IMR-90 (cell line): ENCODE data around the gene PCMTD2. TPM values are rescaled to one million over a fixed set of nuclear protein-coding genes. Genes with fewer than 3 reads are reported as not detected.

Experiments used
- ATAC-seq: fragments of 200-7000 bp; cut with Tn5 transposase; 2 replicates; pipeline ENCODE4 v1.9.1; 2020; ENCODE audit warnings: low read depth, mild to moderate bottlenecking, moderate library complexity
- BruUV-seq: library from RNA; stranded (reverse); fragments of 400-500 nt; replicated peaks from 2 replicates; lab custom pipeline; 2021; lab: Mats Ljungman, UMichigan
- CTCF ChIA-PET: fragments of 300-600 bp; formaldehyde crosslinking; extraction: SDS; loops from one replicate; lab custom pipeline; 2021; ENCODE audit warnings: antibody characterized with exemption; lab: Yijun Ruan, JAX
- POLR2A ChIA-PET: fragments of 300-600 bp; sonication (Branson Sonifier 250); formaldehyde crosslinking; loops from one replicate; lab custom pipeline; 2022; ENCODE audit warnings: antibody characterized with exemption; ENCODE audit not compliant: unreplicated experiment; lab: Charles Lee
- DNase-seq: peaks from one replicate; pipeline ENCODE4 v3.0.0; 2013
- H2AFZ ChIP-seq: replicated peaks from 2 replicates; pipeline ENCODE3; 2013; ENCODE audit warnings: low read length, mild to moderate bottlenecking; ENCODE audit not compliant: poor library complexity
- H2AK5ac ChIP-seq: 2 replicates; pipeline ENCODE4 v1.6.1; 2013; ENCODE audit warnings: low read depth, low read length, inconsistent platforms
- H2AK9ac ChIP-seq: replicated peaks from 2 replicates; pipeline ENCODE3; 2013; ENCODE audit warnings: mild to moderate bottlenecking, low read depth, low read length, moderate library complexity; ENCODE audit not compliant: poor library complexity
- H2BK120ac ChIP-seq: 2 replicates; pipeline ENCODE4 v1.6.1; 2013; ENCODE audit warnings: low read depth, low read length, inconsistent platforms
- H2BK15ac ChIP-seq: 3 replicates; pipeline ENCODE4 v1.6.1; 2013; ENCODE audit warnings: low read depth, low read length, inconsistent platforms
- H2BK20ac ChIP-seq: 2 replicates; pipeline ENCODE4 v1.6.1; 2013; ENCODE audit warnings: low read depth, mild to moderate bottlenecking, inconsistent platforms, low read length, moderate library complexity
- H2BK5ac ChIP-seq: 2 replicates; pipeline ENCODE4 v1.6.1; 2013; ENCODE audit warnings: mild to moderate bottlenecking, low read depth, low read length, inconsistent platforms; ENCODE audit not compliant: poor library complexity, severe bottlenecking
- H3K14ac ChIP-seq: replicated peaks from 2 replicates; pipeline ENCODE4 v1.6.1; 2013; ENCODE audit warnings: low read depth, low read length, inconsistent platforms
- H3K18ac ChIP-seq: 2 replicates; pipeline ENCODE4 v1.6.1; 2013; ENCODE audit warnings: low read depth, low read length, control low read depth
- H3K23ac ChIP-seq: 2 replicates; pipeline ENCODE4 v1.6.1; 2013; ENCODE audit warnings: low read depth, low read length, inconsistent platforms
- H3K27ac ChIP-seq: 2 replicates; pipeline ENCODE4 v1.5.1; 2013; ENCODE audit warnings: mild to moderate bottlenecking, control low read depth, low read length; ENCODE audit not compliant: insufficient read depth
- H3K27me3 ChIP-seq: 2 replicates; pipeline ENCODE4 v1.6.1; 2013; ENCODE audit warnings: low read length; ENCODE audit not compliant: control insufficient read depth, insufficient read depth
- H3K36me3 ChIP-seq: 2 replicates; pipeline ENCODE4 v1.6.1; 2013; ENCODE audit warnings: low read length, mixed read lengths; ENCODE audit not compliant: control insufficient read depth, insufficient read depth
- H3K4ac ChIP-seq: 2 replicates; pipeline ENCODE4 v1.6.1; 2013; ENCODE audit warnings: low read depth, low read length, inconsistent platforms
- H3K4me1 ChIP-seq: 2 replicates; pipeline ENCODE4 v1.6.1; 2013; ENCODE audit warnings: low read length, mixed read lengths; ENCODE audit not compliant: control insufficient read depth, insufficient read depth
- H3K4me2 ChIP-seq: 2 replicates; pipeline ENCODE4 v1.6.1; 2013; ENCODE audit warnings: low read depth, mild to moderate bottlenecking, control low read depth, low read length, moderate library complexity
- H3K4me3 ChIP-seq: 2 replicates; pipeline ENCODE4 v1.5.1; 2013; ENCODE audit warnings: low read depth, mild to moderate bottlenecking, control low read depth, low read length, moderate library complexity; ENCODE audit not compliant: insufficient read depth
- H3K56ac ChIP-seq: 2 replicates; pipeline ENCODE4 v1.6.1; 2013; ENCODE audit warnings: low read length, inconsistent platforms; ENCODE audit not compliant: insufficient read depth; ENCODE audit errors: extremely low read depth
- H3K79me1 ChIP-seq, 2 experiments: 2 replicates each; pipeline ENCODE4 v1.6.1; 2013; ENCODE audit warnings: low read length in 2 of 2, inconsistent platforms in 1 of 2, low read depth in 1 of 2
- H3K9ac ChIP-seq: 2 replicates; pipeline ENCODE4 v1.6.1; 2013; ENCODE audit warnings: low read depth, low read length, control low read depth
- H3K9me1 ChIP-seq: 2 replicates; pipeline ENCODE4 v1.6.1; 2013; ENCODE audit warnings: low read length, inconsistent platforms; ENCODE audit not compliant: insufficient read depth
- H3K9me3 ChIP-seq: 2 replicates; pipeline ENCODE4 v1.6.1; 2013; ENCODE audit warnings: low read length; ENCODE audit not compliant: control insufficient read depth, insufficient read depth
- H4K20me1 ChIP-seq: 2 replicates; pipeline ENCODE4 v1.6.1; 2013; ENCODE audit warnings: low read length, inconsistent platforms; ENCODE audit not compliant: insufficient read depth
- H4K5ac ChIP-seq: 2 replicates; pipeline ENCODE4 v1.6.1; 2013; ENCODE audit warnings: mild to moderate bottlenecking, low read depth, low read length, control low read depth
- H4K8ac ChIP-seq, 2 experiments: 2 replicates each; pipeline ENCODE4 v1.6.1; 2013; ENCODE audit warnings: low read depth in 2 of 2, low read length in 2 of 2, control low read depth in 1 of 2, inconsistent platforms in 1 of 2
- H4K91ac ChIP-seq: 2 replicates; pipeline ENCODE4 v1.6.1; 2013; ENCODE audit warnings: low read depth, low read length, inconsistent platforms; ENCODE audit not compliant: insufficient read depth
- CEBPB ChIP-seq: IDR thresholded peaks from 2 replicates; pipeline ENCODE4 v1.6.1; 2012; ENCODE audit warnings: low read depth, low read length, improper control_type of control experiment
- CHD1 ChIP-seq: IDR thresholded peaks from 2 replicates; pipeline ENCODE4 v1.6.1; 2012; ENCODE audit warnings: low read depth, low read length, improper control_type of control experiment
- MAZ ChIP-seq: IDR thresholded peaks from 2 replicates; pipeline ENCODE4 v1.6.1; 2012; ENCODE audit warnings: low read depth, mild to moderate bottlenecking, low read length, improper control_type of control experiment, moderate library complexity, borderline replicate concordance
- MXI1 ChIP-seq: IDR thresholded peaks from 2 replicates; pipeline ENCODE4 v1.6.1; 2012; ENCODE audit warnings: low read depth, mild to moderate bottlenecking, low read length, moderate library complexity, borderline replicate concordance
- RFX5 ChIP-seq: IDR thresholded peaks from 2 replicates; pipeline ENCODE4 v1.8.0; 2012; ENCODE audit warnings: low read depth, mild to moderate bottlenecking, low read length, moderate library complexity
- SMC3 ChIP-seq: fragments of 150-350 bp; IDR thresholded peaks from 2 replicates; pipeline ENCODE4 v1.6.1; 2016; ENCODE audit warnings: low read depth, mild to moderate bottlenecking, antibody characterized with exemption, low read length, moderate library complexity
- WGBS, 2 experiments: methylation state at CpG; one replicate each; pipeline versions ENCODE4 v1.1.5 to v1.1.7; 2013; ENCODE audit warnings: missing lambda C conversion rate in 2 of 2; ENCODE audit not compliant: insufficient read length in 1 of 2; ENCODE audit errors: extremely low coverage in 2 of 2; 5-methylcytosine and 5-hydroxymethylcytosine counted together
- dilution Hi-C: fragments of 300-500 bp; cut with HindIII; formaldehyde crosslinking; loops from one replicate; pipeline ENCODE4 v1.14.3; 2018; ENCODE audit warnings: low sequenced_read_pairs; ENCODE audit not compliant: unreplicated experiment
- in situ Hi-C: fragments of 300-500 bp; cut with MboI; formaldehyde crosslinking; loops from 3 replicates; pipeline ENCODE4 v1.14.3; 2019; ENCODE audit warnings: low sequenced_read_pairs, inconsistent platforms, mixed read lengths
- intact Hi-C: fragments of 100-400 bp; cut with micrococcal nuclease; formaldehyde crosslinking; loops from 2 replicates; pipeline ENCODE4 v1.10.0; 2022
- polyA plus RNA-seq, 3 experiments: library from polyadenylated mRNA; depleted of rRNA; stranded (reverse); fragments of >200 nt; gene quantifications; 2 replicates each; pipeline ENCODE4 v1.2.3, GENCODE V29; 2012; ENCODE audit warnings: low replicate concordance in 1 of 3
- total RNA-seq: library from RNA; depleted of rRNA; stranded (reverse); fragments of >200 nt; gene quantifications from 2 replicates; pipeline ENCODE4 v1.2.3, GENCODE V29; 2012
- TF ChIP-seq, protein P1 (sequence below): fragments of 150-350 bp; IDR thresholded peaks from 2 replicates; pipeline ENCODE4 v1.6.1; 2016; ENCODE audit warnings: low read depth, mild to moderate bottlenecking, low read length, moderate library complexity, borderline replicate concordance

PCMTD2 gene
- total and polyA plus RNA-seq, 2 of the 4 experiments (the other 2 are of a cell fraction), result 23.6 to 28.3 TPM

DNA sequence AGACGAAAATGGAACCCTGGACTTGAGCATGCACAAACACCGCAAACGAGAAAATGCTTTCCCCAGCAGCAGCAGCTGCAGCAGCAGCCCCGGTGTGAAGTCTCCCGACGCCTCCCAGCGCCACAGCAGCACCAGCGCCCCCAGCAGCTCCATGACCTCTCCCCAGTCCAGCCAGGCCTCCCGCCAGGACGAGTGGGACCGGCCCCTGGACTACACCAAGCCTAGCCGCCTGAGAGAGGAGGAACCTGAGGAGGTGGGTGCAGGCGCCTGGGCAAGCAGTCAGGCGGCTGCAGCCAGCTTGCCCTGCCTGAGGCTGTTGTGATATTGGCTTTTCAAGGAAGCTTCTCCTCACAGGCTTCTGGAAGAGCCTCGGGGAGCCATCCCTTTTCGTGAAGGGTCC is 35.8 kb upstream of the PCMTD2 start:
- intact Hi-C loops (no loop called here), in situ Hi-C loops (no loop called here), dilution Hi-C loops (no loop called here)
- H4K5ac ChIP-seq, result no peak overlapping the region
- H2BK20ac ChIP-seq, result no peak overlapping the region
- BruUV-seq, result no TSS peak
- H2BK120ac ChIP-seq, result no peak overlapping the region
- H3K4ac ChIP-seq, result no peak overlapping the region
- peaks cover 42% of the 10 kb centered on the region for H3K27me3 ChIP-seq
- H3K14ac ChIP-seq, result no peak overlapping the region
- ATAC-seq (no peak), DNase-seq (no peak)
- H3K9me3 ChIP-seq, result no peaks in the 10 kb centered on the region
- POLR2A ChIA-PET, result no interaction called here
- no peak overlapping the region for H3K27ac ChIP-seq
- no peak overlapping the region for H3K23ac ChIP-seq
- no peak overlapping the region for H4K8ac ChIP-seq
- CTCF ChIA-PET, result no interaction called here
- H3K56ac ChIP-seq, result no peak overlapping the region
- no peak overlapping the region for H2AK5ac ChIP-seq
- H3K9me1 ChIP-seq, result peaks cover 9% of the 10 kb centered on the region
- no peaks in the 10 kb centered on the region for H4K20me1 ChIP-seq
- peaks cover 20% of the 10 kb centered on the region for H3K4me1 ChIP-seq
- H3K79me1 ChIP-seq, result no peaks in the 10 kb centered on the region; a peak in 1 of 4 replicates
- H3K36me3 ChIP-seq, result no peaks in the 10 kb centered on the region
- no peak overlapping the region for H3K18ac ChIP-seq
- no peak overlapping the region for H2AFZ ChIP-seq
- no peak overlapping the region for H3K4me2 ChIP-seq
- no peak overlapping the region for H2BK15ac ChIP-seq
- H3K4me3 ChIP-seq, result no peak overlapping the region
- no peak overlapping the region for H2AK9ac ChIP-seq
- TF ChIP-seq MAZ, result no peak
- no peak for TF ChIP-seq CHD1
- TF ChIP-seq CEBPB, result no peak
- no peak for TF ChIP-seq RFX5
- no peak for TF ChIP-seq SMC3
- TF ChIP-seq, protein P1, sequence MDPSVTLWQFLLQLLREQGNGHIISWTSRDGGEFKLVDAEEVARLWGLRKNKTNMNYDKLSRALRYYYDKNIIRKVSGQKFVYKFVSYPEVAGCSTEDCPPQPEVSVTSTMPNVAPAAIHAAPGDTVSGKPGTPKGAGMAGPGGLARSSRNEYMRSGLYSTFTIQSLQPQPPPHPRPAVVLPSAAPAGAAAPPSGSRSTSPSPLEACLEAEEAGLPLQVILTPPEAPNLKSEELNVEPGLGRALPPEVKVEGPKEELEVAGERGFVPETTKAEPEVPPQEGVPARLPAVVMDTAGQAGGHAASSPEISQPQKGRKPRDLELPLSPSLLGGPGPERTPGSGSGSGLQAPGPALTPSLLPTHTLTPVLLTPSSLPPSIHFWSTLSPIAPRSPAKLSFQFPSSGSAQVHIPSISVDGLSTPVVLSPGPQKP, result no peak
- TF ChIP-seq MXI1, result no peak
- no peak overlapping the region for H2BK5ac ChIP-seq
- 55% methylated on average over 5 of the region's 16 CpGs; no CpG with 5 or more reads in 1 of the 2 experiments for WGBS, 2 experiments
- no peak overlapping the region for H3K9ac ChIP-seq
- H4K91ac ChIP-seq, result no peak overlapping the region
